Measurements from ENCODE around the gene LDB2.
"Not testable (repeated sequence)": the region's sequence is repeated elsewhere in the genome, so short reads cannot be mapped to it uniquely, and the experiment has no call there.

Gene LDB2

DNA sequence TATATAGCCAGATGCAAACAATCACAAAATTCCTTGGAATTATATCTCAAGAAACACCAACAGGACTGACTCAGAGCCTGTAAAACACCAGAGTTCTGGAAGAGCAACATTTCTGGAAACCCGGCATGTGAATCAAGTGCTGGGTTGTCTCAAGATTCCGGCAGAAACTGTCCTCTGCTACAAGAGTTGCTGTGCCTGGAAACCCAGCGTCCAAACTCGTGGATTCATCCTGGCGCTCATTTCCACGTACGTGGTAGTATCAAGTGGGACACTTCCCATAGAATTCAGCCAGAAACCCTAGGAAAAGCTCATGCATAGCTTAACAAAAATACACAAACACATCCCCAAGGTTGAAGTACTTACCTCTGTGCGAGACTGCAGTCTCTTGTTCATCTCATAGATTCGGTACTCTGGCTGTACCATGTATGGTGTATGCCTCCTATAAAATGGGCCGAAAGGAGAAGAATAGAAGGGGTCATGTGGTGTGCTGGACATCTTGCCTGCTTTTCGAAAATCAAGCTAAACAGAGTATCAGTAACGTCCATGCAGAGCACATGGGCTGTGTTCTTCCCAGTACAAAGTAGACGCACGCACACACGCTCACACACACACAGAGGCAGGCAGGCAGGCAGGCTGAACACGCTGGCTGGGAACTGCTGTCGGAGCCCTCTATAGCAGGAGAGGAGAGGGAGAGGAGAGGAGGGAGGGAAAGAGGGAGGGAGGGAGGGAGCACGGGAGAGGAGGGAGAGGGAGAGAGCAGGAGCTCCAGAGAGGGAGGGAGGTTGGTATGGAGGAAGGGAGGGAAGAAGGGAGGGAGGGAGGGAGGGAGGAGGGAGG, at the start of gene LDB2:
Gene LDB2 (minus strand): TSS at position 655 of the 837 bp plus-strand sequence.
- peak; percentile 85 for DNase-seq (ENCODE audit: low read depth, low spot score)
- in situ Hi-C loops (cut with HindIII; ENCODE audit: low sequenced_read_pairs), result no loop called here
- H3K4me3 ChIP-seq (ENCODE audit: low read depth, low read length), result peak within 1 kb of the TSS; percentile 43
- no peak for TF ChIP-seq CTCF (IDR thresholded peaks at IDR 0.05; ENCODE audit: low read depth, low read length)

DNA sequence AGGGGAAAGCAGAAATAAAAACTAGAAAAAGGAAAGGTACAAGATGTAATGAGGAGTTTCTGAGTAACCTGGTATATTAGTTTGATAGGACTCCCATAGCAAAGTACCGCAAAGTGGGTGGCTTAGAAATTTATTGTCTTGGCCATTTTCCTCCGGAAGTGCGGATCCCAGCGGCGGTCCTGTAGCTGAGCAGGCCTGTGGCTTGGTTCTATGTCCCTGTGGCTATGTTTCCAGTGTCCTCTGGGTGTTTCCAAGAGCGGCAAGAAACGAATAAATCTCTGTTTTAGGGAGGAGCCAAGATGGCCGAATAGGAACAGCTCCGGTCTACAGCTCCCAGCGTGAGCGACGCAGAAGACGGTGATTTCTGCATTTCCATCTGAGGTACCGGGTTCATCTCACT, 44.0 kb upstream of the LDB2 start:
- no peak overlapping the region for H3K4me3 ChIP-seq (ENCODE audit: low read depth, low read length)
- TF ChIP-seq CTCF (IDR thresholded peaks at IDR 0.05; ENCODE audit: low read depth, low read length), result no peak
- no peak for DNase-seq (ENCODE audit: low read depth, low spot score)
- in situ Hi-C loops (cut with HindIII; ENCODE audit: low sequenced_read_pairs), result no loop called here

GRCh38 chr4:16939178-16939577, 40.7 kb upstream of the LDB2 start:
- TF ChIP-seq CTCF (IDR thresholded peaks at IDR 0.05; ENCODE audit: low read depth, low read length), result no peak
- in situ Hi-C loops (cut with HindIII; ENCODE audit: low sequenced_read_pairs), result no loop called here
- no peak for DNase-seq (ENCODE audit: low read depth, low spot score)
- no peak overlapping the region for H3K4me3 ChIP-seq (ENCODE audit: low read depth, low read length)

- DNase-seq (ENCODE audit: low read depth, low spot score), result no peak
- in situ Hi-C loops (cut with HindIII; ENCODE audit: low sequenced_read_pairs), result no loop called here
- TF ChIP-seq CTCF (IDR thresholded peaks at IDR 0.05; ENCODE audit: low read depth, low read length), result no peak
- no peak overlapping the region for H3K4me3 ChIP-seq (ENCODE audit: low read depth, low read length)
Observed at GRCh38 chr4:16938512-16939040, 40.1 kb upstream of the LDB2 start.

DNA sequence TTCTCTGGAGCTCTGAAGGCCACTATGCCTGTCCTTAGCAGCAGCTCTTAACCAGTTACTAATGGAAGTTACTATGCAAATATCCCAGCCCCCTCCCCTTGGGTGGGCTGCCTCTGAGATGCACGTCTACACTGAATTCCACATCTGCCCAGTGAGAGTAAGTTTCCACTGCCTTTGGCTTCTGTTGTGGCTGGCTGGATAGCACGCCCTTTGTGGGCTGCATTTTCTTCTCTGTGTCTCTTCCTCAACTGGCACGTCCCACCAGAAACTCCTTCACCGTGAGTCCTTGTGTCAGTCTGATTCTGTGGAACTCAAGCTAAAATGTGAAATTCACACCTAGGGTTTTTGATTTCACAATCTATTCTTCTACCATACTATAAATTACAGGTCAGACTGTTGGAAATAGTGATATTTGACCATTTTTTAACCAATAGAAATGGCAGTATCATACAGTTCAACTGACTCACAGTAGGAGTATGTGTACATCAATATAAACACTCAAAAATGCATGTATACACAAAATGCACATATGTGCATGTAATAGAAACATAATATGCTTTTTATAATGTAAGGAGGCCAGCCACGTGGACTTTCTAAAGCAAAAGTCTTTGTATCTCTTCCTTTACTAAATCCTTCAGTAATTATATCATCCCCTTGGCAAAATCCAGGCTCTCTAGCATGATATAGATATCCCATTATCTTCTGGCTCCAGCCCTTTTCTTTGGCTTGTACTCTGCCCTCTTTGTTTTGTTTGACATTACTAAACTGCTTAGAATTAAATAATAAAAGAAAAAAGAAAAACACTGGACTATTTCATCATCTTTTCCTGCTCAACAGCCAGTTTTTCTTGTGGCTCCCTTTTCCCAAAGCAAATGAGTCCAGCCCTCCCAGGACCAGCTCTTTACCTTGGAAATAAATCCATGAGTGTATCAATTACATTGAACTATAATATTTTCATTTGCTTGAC, 33.2 kb upstream of the LDB2 start:
- in situ Hi-C loops (cut with HindIII; ENCODE audit: low sequenced_read_pairs), result no loop called here
- TF ChIP-seq CTCF (IDR thresholded peaks at IDR 0.05; ENCODE audit: low read depth, low read length), result no peak
- H3K4me3 ChIP-seq (ENCODE audit: low read depth, low read length), result no peak overlapping the region
- DNase-seq (ENCODE audit: low read depth, low spot score), result peak; percentile 4

GRCh38 chr4:16926214-16926613, 27.8 kb upstream of the LDB2 start:
- H3K4me3 ChIP-seq (ENCODE audit: low read depth, low read length), result no peak overlapping the region
- TF ChIP-seq CTCF (IDR thresholded peaks at IDR 0.05; ENCODE audit: low read depth, low read length), result no peak
- no peak for DNase-seq (ENCODE audit: low read depth, low spot score)
- in situ Hi-C loops (cut with HindIII; ENCODE audit: low sequenced_read_pairs), result no loop called here

GRCh38 chr4:16918716-16919115, 20.3 kb upstream of the LDB2 start:
- H3K4me3 ChIP-seq (ENCODE audit: low read depth, low read length); in situ Hi-C loops (cut with HindIII; ENCODE audit: low sequenced_read_pairs); DNase-seq (ENCODE audit: low read depth, low spot score): not testable (repeated sequence)
